PC-9 (cell line): ENCODE data around the gene MRPS23. TPM values are rescaled to one million over a fixed set of nuclear protein-coding genes. Genes with fewer than 3 reads are reported as not detected.

Experiments used
- BruUV-seq: library from RNA; stranded (reverse); fragments of 400-500 nt; replicated peaks from 2 replicates; lab custom pipeline; 2021; lab: Mats Ljungman, UMichigan
- CTCF ChIA-PET: fragments of 300-600 bp; sonication (Branson Sonifier 250); formaldehyde crosslinking; loops from one replicate; lab custom pipeline; 2022; ENCODE audit warnings: antibody characterized with exemption; lab: Charles Lee
- POLR2A ChIA-PET: fragments of 300-600 bp; sonication (Branson Sonifier 250); formaldehyde crosslinking; loops from one replicate; lab custom pipeline; 2022; ENCODE audit warnings: antibody characterized with exemption; ENCODE audit not compliant: unreplicated experiment; lab: Charles Lee
- DNase-seq, 2 experiments: peaks; one replicate each; pipeline versions ENCODE4 v3.0.0 to v3.0.0-alpha.2; 2015 to 2022; ENCODE audit warnings: mixed read lengths in 1 of 2
- H2AFZ ChIP-seq: fragments of 200-600 bp; sonication (generic); 2 replicates; pipeline ENCODE4 v1.8.1; 2017; ENCODE audit warnings: antibody characterized with exemption
- H3F3A ChIP-seq: fragments of 200-600 bp; sonication (generic); 2 replicates; pipeline ENCODE4 v1.8.1; 2017; ENCODE audit warnings: antibody characterized with exemption, mild to moderate bottlenecking, low read depth; ENCODE audit not compliant: insufficient read depth
- H3K27ac ChIP-seq: fragments of 200-600 bp; sonication (generic); 2 replicates; pipeline ENCODE4 v1.6.1; 2016; ENCODE audit warnings: mixed run types
- H3K27me3 ChIP-seq: fragments of 200-600 bp; sonication (generic); 2 replicates; pipeline ENCODE4 v1.6.1; 2016; ENCODE audit warnings: low read depth, mixed run types; ENCODE audit not compliant: insufficient read depth
- H3K36me3 ChIP-seq: fragments of 200-600 bp; sonication (generic); 2 replicates; pipeline ENCODE4 v1.6.1; 2016; ENCODE audit warnings: low read depth, mixed run types
- H3K4me1 ChIP-seq: fragments of 200-600 bp; sonication (generic); replicated peaks from 2 replicates; pipeline ENCODE4 v1.6.1; 2016; ENCODE audit warnings: mixed run types; ENCODE audit not compliant: insufficient read depth
- H3K4me2 ChIP-seq: fragments of 200-600 bp; sonication (generic); 2 replicates; pipeline ENCODE4 v1.6.1; 2017; ENCODE audit warnings: mixed run types
- H3K4me3 ChIP-seq: fragments of 200-600 bp; sonication (generic); 2 replicates; pipeline ENCODE4 v1.6.1; 2016; ENCODE audit warnings: mixed run types
- H3K79me2 ChIP-seq: fragments of 200-600 bp; sonication (generic); 2 replicates; pipeline ENCODE4 v1.6.1; 2017; ENCODE audit warnings: low read depth, mixed run types
- H3K9me2 ChIP-seq: fragments of 200-600 bp; sonication (generic); 2 replicates; pipeline ENCODE4 v1.8.1; 2017; ENCODE audit warnings: mild to moderate bottlenecking; ENCODE audit not compliant: insufficient read depth
- H3K9me3 ChIP-seq: fragments of 200-600 bp; sonication (generic); 2 replicates; pipeline ENCODE4 v1.8.1; 2016; ENCODE audit warnings: low read depth; ENCODE audit not compliant: insufficient read depth
- H4K20me1 ChIP-seq: fragments of 200-600 bp; sonication (generic); 2 replicates; pipeline ENCODE4 v1.8.1; 2017; ENCODE audit not compliant: insufficient read depth
- EZH2 ChIP-seq: fragments of 200-600 bp; sonication (generic); IDR thresholded peaks from 2 replicates; pipeline ENCODE4 v1.8.0; 2017; ENCODE audit warnings: antibody characterized with exemption, low read depth
- intact Hi-C: fragments of 100-400 bp; cut with micrococcal nuclease; formaldehyde crosslinking; loops from one replicate; pipeline ENCODE4 v1.10.0; 2022; ENCODE audit not compliant: unreplicated experiment
- total RNA-seq: library from RNA; stranded (reverse); gene quantifications from 2 replicates; pipeline ENCODE4 v1.2.3, GENCODE V29; 2021
- TF ChIP-seq, protein P1 (sequence below): fragments of 200-600 bp; sonication (generic); conservative IDR thresholded peaks from 2 replicates; pipeline ENCODE4 v1.6.1; 2017; ENCODE audit warnings: mixed run types, antibody characterized with exemption, mild to moderate bottlenecking, moderate library complexity

MRPS23 gene
- total RNA-seq, 1 experiment from 2014 or later, result 49.7 TPM

DNA sequence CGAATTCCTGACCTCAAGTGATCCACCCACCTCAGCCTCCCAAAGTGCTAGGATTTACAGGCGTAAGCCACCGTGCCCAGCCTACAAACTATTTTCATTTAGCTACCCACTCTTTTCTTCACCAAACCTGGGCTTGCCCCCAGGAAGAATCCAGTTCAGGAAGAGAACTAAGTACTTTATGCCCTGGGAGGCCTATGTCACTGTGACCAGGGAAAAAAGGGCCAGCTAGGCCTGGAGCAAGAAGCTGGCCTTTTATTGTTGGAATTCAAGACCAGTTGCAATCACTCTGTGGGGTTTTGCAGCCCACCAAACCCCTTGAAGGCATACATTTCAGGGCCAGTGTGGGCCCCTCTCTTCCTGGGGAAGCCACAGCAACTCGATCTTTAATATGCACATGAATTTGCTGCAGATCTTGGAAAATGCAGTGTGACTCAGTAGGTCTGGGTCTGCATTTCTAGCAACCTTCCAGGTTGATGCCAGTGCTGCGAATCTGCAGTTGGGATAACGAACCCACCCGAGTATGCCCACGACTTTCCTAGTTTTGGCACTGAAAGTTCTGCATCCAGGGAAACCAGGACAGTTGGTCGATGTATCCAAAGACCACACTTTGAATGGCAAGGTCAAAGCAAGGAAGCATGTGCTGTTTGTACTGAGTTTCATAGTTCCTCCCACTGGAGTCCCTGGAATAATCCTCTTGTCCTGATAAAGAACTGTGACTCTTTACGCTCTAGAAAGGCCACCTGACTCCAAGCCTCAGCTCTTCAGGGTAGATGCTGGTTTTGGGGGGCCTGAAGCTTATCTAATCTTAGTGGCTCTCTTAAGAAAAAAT is 7.2 kb upstream of the MRPS23 start:
- Histone ChIP-seq H3K4me2 (no peak overlapping the region), H3K9me2 (no peaks in the 10 kb centered on the region), H3K9me3 (no peaks in the 10 kb centered on the region), H3K36me3 (no peaks in the 10 kb centered on the region), H3K4me3 (no peak overlapping the region), H3K79me2 (no peaks in the 10 kb centered on the region), H3F3A (peaks cover 19% of the 10 kb centered on the region), H4K20me1 (no peaks in the 10 kb centered on the region), H3K27ac (no peak overlapping the region), H2AFZ (no peak overlapping the region), H3K27me3 (no peaks in the 10 kb centered on the region), H3K4me1 (peaks cover 15% of the 10 kb centered on the region)
- no TSS peak for BruUV-seq
- ChIA-PET POLR2A (interaction anchor here (0.8 kb wide), 1 partner anchor 55 kb away, joined by 41 read pairs; no protein-coding TSS in a partner anchor), CTCF (interaction anchor here (0.6 to 1.5 kb wide), 6 partner anchors 77 to 879 kb away, joined by 3 to 8 read pairs (median 4); partner anchors contain the start of gene SCPEP1)
- TF ChIP-seq EZH2, result no peak
- intact Hi-C loops, result loop anchor here (10.0 kb wide), 1 partner anchor 228 kb away; the partner anchor contains the start of gene DYNLL2
- no peak for DNase-seq

DNA sequence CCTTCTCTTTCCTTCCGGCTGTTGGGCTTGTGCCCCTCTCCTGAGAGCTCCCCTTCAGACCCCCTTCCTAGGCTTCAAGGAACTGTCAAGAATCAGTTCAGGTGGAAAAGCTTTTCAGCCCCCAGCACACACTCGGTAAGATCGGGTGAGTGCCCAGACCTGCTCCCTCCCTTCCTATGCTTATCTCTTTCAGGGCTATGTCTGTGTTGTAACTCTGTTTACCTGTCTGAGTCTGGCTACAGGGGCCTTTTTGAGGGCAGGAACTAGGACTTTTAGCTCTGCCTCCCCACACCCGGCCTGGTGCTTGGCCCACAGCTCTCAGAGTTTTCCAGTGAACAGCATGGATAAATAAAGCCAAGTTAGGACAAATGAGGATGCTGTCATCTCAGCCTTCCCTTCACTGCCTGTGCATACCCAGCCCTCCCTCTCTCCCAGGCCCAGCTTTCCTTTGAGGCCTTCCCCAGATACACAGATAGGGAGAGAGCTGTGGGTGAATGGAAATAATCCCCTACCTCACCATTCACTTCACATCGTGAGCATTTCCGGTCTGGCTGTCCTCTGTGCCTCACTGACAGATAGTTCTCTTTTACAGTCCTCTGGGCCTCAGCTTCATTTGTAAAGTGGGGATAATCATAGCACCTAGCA is 5.7 kb upstream of the MRPS23 start:
- no peak overlapping the region for H3K4me3 ChIP-seq
- ChIA-PET CTCF (interaction anchor here (0.5 to 1.1 kb wide), 6 partner anchors 23 to 717 kb away, joined by 3 to 7 read pairs (median 3); no protein-coding TSS in a partner anchor), POLR2A (no interaction called here)

DNA sequence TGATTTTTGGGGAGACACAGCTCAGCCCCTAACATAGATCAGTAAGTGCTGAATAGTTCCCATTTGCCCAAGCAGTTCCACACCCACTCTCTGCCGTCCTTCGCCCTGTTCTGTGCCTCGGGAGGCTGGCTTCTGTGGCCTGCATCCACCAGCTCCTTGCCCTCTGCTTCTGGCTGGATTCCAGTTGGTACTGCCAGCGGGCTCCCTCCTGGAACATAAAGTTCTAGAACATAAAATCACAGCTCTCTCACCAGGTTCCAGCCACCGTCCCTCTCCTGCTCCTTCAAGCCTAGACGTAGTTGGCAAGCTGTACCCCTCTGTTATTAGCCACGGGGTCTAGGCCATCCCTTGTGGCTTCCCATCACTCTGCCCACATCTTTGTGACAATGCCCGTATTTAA is 3.9 kb upstream of the MRPS23 start:
- Histone ChIP-seq H3F3A (peaks cover 5% of the 10 kb centered on the region; the same call in 1 of the 2 replicates), H3K36me3 (no peaks in the 10 kb centered on the region), H3K9me3 (no peaks in the 10 kb centered on the region), H3K4me1 (peaks cover 16% of the 10 kb centered on the region), H3K27me3 (no peaks in the 10 kb centered on the region), H3K4me3 (no peak overlapping the region), H3K79me2 (peaks cover 18% of the 10 kb centered on the region), H3K4me2 (no peak overlapping the region), H3K27ac (no peak overlapping the region), H2AFZ (no peak overlapping the region), H4K20me1 (no peaks in the 10 kb centered on the region), H3K9me2 (no peaks in the 10 kb centered on the region)
- TF ChIP-seq EZH2, result no peak
- TF ChIP-seq, protein P1, sequence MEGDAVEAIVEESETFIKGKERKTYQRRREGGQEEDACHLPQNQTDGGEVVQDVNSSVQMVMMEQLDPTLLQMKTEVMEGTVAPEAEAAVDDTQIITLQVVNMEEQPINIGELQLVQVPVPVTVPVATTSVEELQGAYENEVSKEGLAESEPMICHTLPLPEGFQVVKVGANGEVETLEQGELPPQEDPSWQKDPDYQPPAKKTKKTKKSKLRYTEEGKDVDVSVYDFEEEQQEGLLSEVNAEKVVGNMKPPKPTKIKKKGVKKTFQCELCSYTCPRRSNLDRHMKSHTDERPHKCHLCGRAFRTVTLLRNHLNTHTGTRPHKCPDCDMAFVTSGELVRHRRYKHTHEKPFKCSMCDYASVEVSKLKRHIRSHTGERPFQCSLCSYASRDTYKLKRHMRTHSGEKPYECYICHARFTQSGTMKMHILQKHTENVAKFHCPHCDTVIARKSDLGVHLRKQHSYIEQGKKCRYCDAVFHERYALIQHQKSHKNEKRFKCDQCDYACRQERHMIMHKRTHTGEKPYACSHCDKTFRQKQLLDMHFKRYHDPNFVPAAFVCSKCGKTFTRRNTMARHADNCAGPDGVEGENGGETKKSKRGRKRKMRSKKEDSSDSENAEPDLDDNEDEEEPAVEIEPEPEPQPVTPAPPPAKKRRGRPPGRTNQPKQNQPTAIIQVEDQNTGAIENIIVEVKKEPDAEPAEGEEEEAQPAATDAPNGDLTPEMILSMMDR, result no peak
- no TSS peak for BruUV-seq
- POLR2A ChIA-PET, result no interaction called here
- intact Hi-C loops, result loop anchor here (10.0 kb wide), 1 partner anchor 231 kb away; the partner anchor contains the start of gene DYNLL2
- no peak for DNase-seq
- CTCF ChIA-PET, result interaction anchor here (2.2 kb wide), 1 partner anchor 145 kb away, joined by 7 read pairs; no protein-coding TSS in a partner anchor

More for the DNA sequence above, 5.7 kb upstream of the MRPS23 start:
- Histone ChIP-seq H3F3A (peaks cover 8% of the 10 kb centered on the region), H3K79me2 (peaks cover 7% of the 10 kb centered on the region; the same call in 1 of the 2 replicates), H3K4me1 (peaks cover 14% of the 10 kb centered on the region), H3K9me3 (no peaks in the 10 kb centered on the region), H3K27me3 (no peaks in the 10 kb centered on the region), H3K9me2 (no peaks in the 10 kb centered on the region), H2AFZ (no peak overlapping the region), H3K4me2 (no peak overlapping the region), H4K20me1 (no peaks in the 10 kb centered on the region), H3K27ac (no peak overlapping the region), H3K36me3 (no peaks in the 10 kb centered on the region)
- TF ChIP-seq EZH2, result no peak
- TF ChIP-seq, protein P1, result no peak
- no TSS peak for BruUV-seq
- intact Hi-C loops, result loop anchor here (10.0 kb wide), 1 partner anchor 229 kb away; the partner anchor contains the start of gene DYNLL2
- no peak for DNase-seq
